T-helper 1 cell (primary cell): Measurements from ENCODE around the gene APOC3.

ENCODE experiments used
- DNase-seq, 5 donors: peaks; one replicate each; pipeline ENCODE4 v3.0.0-alpha.2; 2012 to 2020

Gene APOC3

GRCh38 chr11:116807601-116808261 lies 22.0 kb upstream of the APOC3 start:
- DNase-seq, result no peak

GRCh38 chr11:116808262-116809175 lies 21.2 kb upstream of the APOC3 start:
- no peak for DNase-seq

GRCh38 chr11:116811194-116811593 lies 18.5 kb upstream of the APOC3 start:
- no peak for DNase-seq

- no peak for DNase-seq
These were observed 17.6 kb upstream of the APOC3 start for GRCh38 chr11:116812109-116812508.

- DNase-seq, result no peak
These were observed 16.5 kb upstream of the APOC3 start for GRCh38 chr11:116813170-116813569.

GRCh38 chr11:116813781-116814471 lies 15.8 kb upstream of the APOC3 start:
- DNase-seq, result no peak

- DNase-seq, result no peak
These were observed 15.2 kb upstream of the APOC3 start for GRCh38 chr11:116814502-116814901.

GRCh38 chr11:116819049-116819448 lies 10.7 kb upstream of the APOC3 start:
- DNase-seq, result no peak

- no peak for DNase-seq
These were observed 8.4 kb upstream of the APOC3 start for GRCh38 chr11:116821050-116821918.

- no peak for DNase-seq
These were observed 7.1 kb upstream of the APOC3 start for GRCh38 chr11:116822575-116822974.

GRCh38 chr11:116823031-116823843 lies 6.5 kb upstream of the APOC3 start, which contains the start of gene APOA4:
Gene APOA4 (minus strand): TSS chr11:116823304. CDS start chr11:116823191, 113 bp downstream.
- no peak for DNase-seq

- no peak for DNase-seq
These were observed 4.3 kb upstream of the APOC3 start for GRCh38 chr11:116825434-116825833.

- no peak for DNase-seq
These were observed 3.6 kb upstream of the APOC3 start for GRCh38 chr11:116825854-116826750.

- DNase-seq, result no peak
These were observed 2.8 kb upstream of the APOC3 start for GRCh38 chr11:116826751-116827431.

- no peak for DNase-seq
These were observed 2.2 kb upstream of the APOC3 start for GRCh38 chr11:116827461-116827860.

GRCh38 chr11:116828632-116829524 lies 829 bp upstream of the APOC3 start:
- DNase-seq, result no peak

GRCh38 chr11:116830184-116830912 lies 641 bp downstream of the APOC3 start:
- DNase-seq, result no peak

GRCh38 chr11:116831790-116832349 lies 2.2 kb downstream of the APOC3 start:
- DNase-seq, result no peak
